ENCODE data around the gene DGKZ.

Gene DGKZ

DNA sequence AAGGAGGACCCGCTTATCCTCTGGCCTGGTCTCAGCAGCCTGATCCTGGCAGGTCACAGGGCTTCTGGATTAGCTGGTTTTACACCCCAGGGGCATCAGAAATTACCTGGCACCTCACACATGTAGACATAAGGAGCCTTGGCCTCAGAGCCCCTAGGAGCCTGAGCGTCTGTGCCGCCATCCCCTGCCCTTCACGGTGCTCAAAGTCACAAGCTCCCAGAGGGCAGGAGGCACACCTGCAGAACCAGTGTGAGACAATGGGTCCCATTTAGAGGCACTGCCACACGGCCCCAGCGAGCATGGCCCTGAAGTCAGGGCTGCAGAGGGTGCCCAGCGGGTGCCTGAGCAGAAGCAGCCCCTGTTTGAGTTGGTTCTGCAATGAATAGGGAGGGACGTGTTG is 3.9 kb downstream of the DGKZ start:
- H3K4ac ChIP-seq (ENCODE audit: low read depth, low read length) = no peak overlapping the region
- H2BK120ac ChIP-seq (ENCODE audit: low read depth, low read length) = no peak overlapping the region
- no peak overlapping the region for H3K18ac ChIP-seq (ENCODE audit: low read length)
- H2AK5ac ChIP-seq (ENCODE audit: low read length) = no peak overlapping the region
- peaks cover 34% of the 10 kb centered on the region for H3K79me1 ChIP-seq (ENCODE audit: low read length)
- no peak overlapping the region for H3K27ac ChIP-seq (ENCODE audit: low read depth, low read length)
- H4K5ac ChIP-seq (ENCODE audit: low read length) = no peak overlapping the region
- H3K56ac ChIP-seq (ENCODE audit: low read length) = peak overlapping the region; percentile 53
- H3K4me3 ChIP-seq (ENCODE audit: low read length) = no peak overlapping the region
- no peaks in the 10 kb centered on the region for H3K36me3 ChIP-seq (ENCODE audit: control insufficient read depth, insufficient read depth, low read length)
- H3K79me2 ChIP-seq (ENCODE audit: control insufficient read depth, insufficient read depth, low read length) = peaks cover 42% of the 10 kb centered on the region
- no peak overlapping the region for H4K8ac ChIP-seq (ENCODE audit: low read depth, low read length)
- DNase-seq = no peak
- H2BK5ac ChIP-seq (ENCODE audit: low read length) = no peak overlapping the region
- no peak overlapping the region for H3K23ac ChIP-seq (ENCODE audit: low read length)
- no peak overlapping the region for H3K4me2 ChIP-seq (ENCODE audit: low read length)
- no peaks in the 10 kb centered on the region for H3K27me3 ChIP-seq (ENCODE audit: insufficient read depth, low read length, poor library complexity)
- peaks cover 10% of the 10 kb centered on the region for H3K4me1 ChIP-seq (ENCODE audit: control insufficient read depth, low read depth, low read length)
- no peak overlapping the region for H2BK15ac ChIP-seq (replicated peaks; ENCODE audit: low read depth)
- no peak overlapping the region for H3K9ac ChIP-seq (ENCODE audit: low read length)
- no CpG with 5 or more reads among the region's 8 CpGs for WGBS (ENCODE audit: extremely low coverage, insufficient coverage, low lambda C conversion rate)

DNA sequence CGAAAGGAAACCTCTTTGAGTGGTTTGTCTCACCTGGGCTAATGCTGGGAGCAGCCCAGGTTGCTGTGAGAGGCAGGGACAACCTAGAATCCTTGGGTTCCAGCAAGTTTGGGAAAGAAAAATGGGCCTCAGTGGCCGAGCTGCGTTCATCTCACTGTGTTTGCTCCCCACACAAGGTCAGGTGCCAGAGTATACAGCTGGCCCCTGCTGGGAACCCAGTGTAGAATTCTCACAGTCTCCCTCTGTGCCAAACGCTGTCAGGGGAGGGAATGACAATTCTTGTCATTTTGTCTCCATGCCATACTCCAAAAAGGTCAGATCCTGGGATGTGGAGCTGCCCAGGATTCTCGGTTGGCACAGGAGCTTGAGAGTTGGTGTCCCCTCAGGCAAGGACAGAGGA is 4.3 kb downstream of the DGKZ start:
- H3K36me3 ChIP-seq (ENCODE audit: control insufficient read depth, insufficient read depth, low read length) = no peaks in the 10 kb centered on the region
- no peak overlapping the region for H2BK120ac ChIP-seq (ENCODE audit: low read depth, low read length)
- no peaks in the 10 kb centered on the region for H3K27me3 ChIP-seq (ENCODE audit: insufficient read depth, low read length, poor library complexity)
- no peak overlapping the region for H2BK5ac ChIP-seq (ENCODE audit: low read length)
- no peak overlapping the region for H3K18ac ChIP-seq (ENCODE audit: low read length)
- DNase-seq = no peak
- H3K4me1 ChIP-seq (ENCODE audit: control insufficient read depth, low read depth, low read length) = peaks cover 8% of the 10 kb centered on the region
- peak overlapping the region; percentile 20 for H3K9ac ChIP-seq (ENCODE audit: low read length)
- H2AK5ac ChIP-seq (ENCODE audit: low read length) = no peak overlapping the region
- no peak overlapping the region for H3K23ac ChIP-seq (ENCODE audit: low read length)
- H3K56ac ChIP-seq (ENCODE audit: low read length) = peak overlapping the region; percentile 58
- H4K8ac ChIP-seq (ENCODE audit: low read depth, low read length) = no peak overlapping the region
- no peak overlapping the region for H2BK15ac ChIP-seq (replicated peaks; ENCODE audit: low read depth)
- peaks cover 44% of the 10 kb centered on the region for H3K79me2 ChIP-seq (ENCODE audit: control insufficient read depth, insufficient read depth, low read length)
- H3K79me1 ChIP-seq (ENCODE audit: low read length) = peaks cover 38% of the 10 kb centered on the region
- WGBS (ENCODE audit: extremely low coverage, insufficient coverage, low lambda C conversion rate) = no CpG with 5 or more reads among the region's 5 CpGs
- no peak overlapping the region for H3K4ac ChIP-seq (ENCODE audit: low read depth, low read length)
- no peak overlapping the region for H3K4me2 ChIP-seq (ENCODE audit: low read length)
- H3K4me3 ChIP-seq (ENCODE audit: low read length) = no peak overlapping the region
- no peak overlapping the region for H3K27ac ChIP-seq (ENCODE audit: low read depth, low read length)
- H4K5ac ChIP-seq (ENCODE audit: low read length) = no peak overlapping the region

DNA sequence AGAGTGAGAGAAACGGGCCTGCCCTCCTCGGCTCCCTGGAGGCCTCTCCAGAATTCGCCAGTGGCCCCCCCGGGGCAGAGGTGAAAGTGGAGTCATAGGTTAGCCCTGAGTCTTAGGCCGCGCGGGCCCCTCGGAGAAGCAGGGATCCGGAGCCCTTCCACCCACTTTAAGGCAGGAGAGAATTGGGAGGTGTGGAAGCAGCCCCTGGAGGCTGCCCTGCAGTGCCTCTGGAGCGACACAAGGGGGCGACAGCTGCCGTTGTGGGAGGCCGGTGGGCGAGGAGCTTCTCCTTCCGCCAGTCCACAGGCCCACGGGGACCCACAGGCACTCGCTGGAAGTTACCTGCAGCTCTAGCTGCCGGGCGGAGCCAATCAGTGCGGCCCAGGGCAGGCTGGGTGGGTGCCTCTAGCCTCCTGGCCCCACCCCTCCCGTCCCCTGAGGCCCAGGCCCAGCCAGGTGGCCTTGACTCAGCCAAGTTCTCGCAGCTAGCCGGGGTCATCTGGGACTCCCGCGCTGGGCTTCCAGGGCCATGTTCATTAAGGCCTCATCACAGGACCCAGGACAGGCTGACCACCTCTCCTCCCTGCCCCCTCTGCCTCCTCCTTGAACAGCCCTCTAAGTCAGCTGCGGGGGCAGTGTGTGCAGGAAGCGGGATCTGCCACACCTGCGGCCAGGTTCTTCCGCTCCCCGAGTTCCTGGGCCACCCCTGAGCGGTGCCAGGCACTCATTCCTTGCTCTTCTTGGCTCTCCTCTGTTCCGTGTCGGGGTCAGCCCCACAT is 5.0 kb downstream of the DGKZ start:
- H3K27ac ChIP-seq (ENCODE audit: low read depth, low read length) = no peak overlapping the region
- DNase-seq = peak; percentile 82
- peaks cover 38% of the 10 kb centered on the region for H3K79me1 ChIP-seq (ENCODE audit: low read length)
- no peak overlapping the region for H3K4me3 ChIP-seq (ENCODE audit: low read length)
- peaks cover 6% of the 10 kb centered on the region for H3K4me1 ChIP-seq (ENCODE audit: control insufficient read depth, low read depth, low read length)
- no peaks in the 10 kb centered on the region for H3K36me3 ChIP-seq (ENCODE audit: control insufficient read depth, insufficient read depth, low read length)
- H3K79me2 ChIP-seq (ENCODE audit: control insufficient read depth, insufficient read depth, low read length) = peaks cover 45% of the 10 kb centered on the region
- no peak overlapping the region for H2BK5ac ChIP-seq (ENCODE audit: low read length)
- H3K4me2 ChIP-seq (ENCODE audit: low read length) = no peak overlapping the region
- no peak overlapping the region for H3K18ac ChIP-seq (ENCODE audit: low read length)
- no peak overlapping the region for H2BK15ac ChIP-seq (replicated peaks; ENCODE audit: low read depth)
- H3K27me3 ChIP-seq (ENCODE audit: insufficient read depth, low read length, poor library complexity) = no peaks in the 10 kb centered on the region
- no peak overlapping the region for H4K5ac ChIP-seq (ENCODE audit: low read length)
- no peak overlapping the region for H2AK5ac ChIP-seq (ENCODE audit: low read length)
- H3K56ac ChIP-seq (ENCODE audit: low read length) = peak overlapping the region; percentile 58
- no CpG with 5 or more reads among the region's 33 CpGs for WGBS (ENCODE audit: extremely low coverage, insufficient coverage, low lambda C conversion rate)
- H3K4ac ChIP-seq (ENCODE audit: low read depth, low read length) = no peak overlapping the region
- peak overlapping the region; percentile 20 for H3K9ac ChIP-seq (ENCODE audit: low read length)
- H4K8ac ChIP-seq (ENCODE audit: low read depth, low read length) = no peak overlapping the region
- no peak overlapping the region for H3K23ac ChIP-seq (ENCODE audit: low read length)
- no peak overlapping the region for H2BK120ac ChIP-seq (ENCODE audit: low read depth, low read length)

- Histone ChIP-seq H3K9ac (ENCODE audit: low read length) (peak overlapping the region; percentile 32), H3K27ac (ENCODE audit: low read depth, low read length) (no peak overlapping the region), H3K4ac (ENCODE audit: low read depth, low read length) (no peak overlapping the region), H3K56ac (ENCODE audit: low read length) (no peak overlapping the region), H3K79me1 (ENCODE audit: low read length) (peaks cover 35% of the 10 kb centered on the region), H3K27me3 (ENCODE audit: insufficient read depth, low read length, poor library complexity) (no peaks in the 10 kb centered on the region), H2BK5ac (ENCODE audit: low read length) (no peak overlapping the region), H3K36me3 (ENCODE audit: control insufficient read depth, insufficient read depth, low read length) (no peaks in the 10 kb centered on the region), H4K8ac (ENCODE audit: low read depth, low read length) (no peak overlapping the region), H3K4me1 (ENCODE audit: control insufficient read depth, low read depth, low read length) (peaks cover 6% of the 10 kb centered on the region), H2BK120ac (ENCODE audit: low read depth, low read length) (no peak overlapping the region), H3K4me2 (ENCODE audit: low read length) (no peak overlapping the region), H2AK5ac (ENCODE audit: low read length) (no peak overlapping the region), H4K5ac (ENCODE audit: low read length) (no peak overlapping the region), H3K4me3 (ENCODE audit: low read length) (no peak overlapping the region), H2BK15ac (replicated peaks; ENCODE audit: low read depth) (no peak overlapping the region), H3K79me2 (ENCODE audit: control insufficient read depth, insufficient read depth, low read length) (peaks cover 44% of the 10 kb centered on the region), H3K18ac (ENCODE audit: low read length) (no peak overlapping the region), H3K23ac (ENCODE audit: low read length) (no peak overlapping the region)
- WGBS (ENCODE audit: extremely low coverage, insufficient coverage, low lambda C conversion rate) = no CpG with 5 or more reads among the region's 9 CpGs
- no peak for DNase-seq
Measured at GRCh38 chr11:46353698-46354097, 6.4 kb downstream of the DGKZ start.

DNA sequence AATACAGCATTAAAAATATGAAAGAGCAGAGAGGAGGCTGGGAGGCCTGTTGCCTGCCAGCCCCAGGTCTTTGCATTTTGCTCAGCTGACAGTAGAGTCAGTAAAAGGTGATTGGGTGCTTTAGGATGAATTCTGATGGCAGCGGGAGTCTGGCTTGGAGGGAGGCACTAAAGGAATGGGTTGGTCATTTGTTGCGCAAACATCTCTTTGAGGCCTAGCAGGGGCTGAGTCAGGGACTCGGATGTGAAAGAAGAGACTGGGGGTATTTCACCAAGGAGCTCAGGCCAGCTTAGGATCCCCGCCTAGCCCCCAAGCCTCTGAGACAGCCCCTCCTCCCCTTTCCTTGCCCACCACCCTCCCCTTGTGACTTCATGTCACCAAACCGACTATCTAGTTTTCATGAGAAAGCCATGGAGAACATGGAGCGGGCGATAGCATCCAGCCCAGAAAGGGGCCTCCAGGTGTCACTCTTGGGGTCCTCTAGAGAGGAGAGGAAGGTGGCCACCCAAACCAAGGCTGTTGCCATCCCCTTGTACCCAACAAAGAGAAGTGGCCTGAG is 9.7 kb downstream of the DGKZ start:
- DNase-seq = peak; percentile 68
- Histone ChIP-seq H3K4me2 (ENCODE audit: low read length) (no peak overlapping the region), H4K8ac (ENCODE audit: low read depth, low read length) (no peak overlapping the region), H2BK5ac (ENCODE audit: low read length) (no peak overlapping the region), H3K18ac (ENCODE audit: low read length) (no peak overlapping the region), H2BK120ac (ENCODE audit: low read depth, low read length) (no peak overlapping the region), H2BK15ac (replicated peaks; ENCODE audit: low read depth) (no peak overlapping the region), H3K27me3 (ENCODE audit: insufficient read depth, low read length, poor library complexity) (no peaks in the 10 kb centered on the region), H3K79me1 (ENCODE audit: low read length) (peaks cover 27% of the 10 kb centered on the region), H3K27ac (ENCODE audit: low read depth, low read length) (no peak overlapping the region), H3K79me2 (ENCODE audit: control insufficient read depth, insufficient read depth, low read length) (peaks cover 33% of the 10 kb centered on the region), H3K56ac (ENCODE audit: low read length) (no peak overlapping the region), H2AK5ac (ENCODE audit: low read length) (no peak overlapping the region), H3K23ac (ENCODE audit: low read length) (no peak overlapping the region), H3K9ac (ENCODE audit: low read length) (no peak overlapping the region), H3K4me1 (ENCODE audit: control insufficient read depth, low read depth, low read length) (peaks cover 2% of the 10 kb centered on the region), H3K4me3 (ENCODE audit: low read length) (no peak overlapping the region), H3K36me3 (ENCODE audit: control insufficient read depth, insufficient read depth, low read length) (no peaks in the 10 kb centered on the region), H4K5ac (ENCODE audit: low read length) (no peak overlapping the region), H3K4ac (ENCODE audit: low read depth, low read length) (no peak overlapping the region)
- no CpG with 5 or more reads among the region's 7 CpGs for WGBS (ENCODE audit: extremely low coverage, insufficient coverage, low lambda C conversion rate)

All from mesendoderm (in vitro differentiated cells).